Stimulated activated CD4-positive, alpha-beta T cell treated with anti-CD3 and anti-CD28 coated beads, Interleukin-1b, Interleukin-23, amount 100 ng/mL, for 48 hours (primary cell): ENCODE measurements around the gene TMEM218.
"Not testable (repeated sequence)": the region's sequence is repeated elsewhere in the genome, so short reads cannot be mapped to it uniquely, and the experiment has no call there.

Source experiments
- DNase-seq: peaks from one replicate; pipeline ENCODE4 v3.0.0-alpha.2; 2020

TMEM218 gene

DNA sequence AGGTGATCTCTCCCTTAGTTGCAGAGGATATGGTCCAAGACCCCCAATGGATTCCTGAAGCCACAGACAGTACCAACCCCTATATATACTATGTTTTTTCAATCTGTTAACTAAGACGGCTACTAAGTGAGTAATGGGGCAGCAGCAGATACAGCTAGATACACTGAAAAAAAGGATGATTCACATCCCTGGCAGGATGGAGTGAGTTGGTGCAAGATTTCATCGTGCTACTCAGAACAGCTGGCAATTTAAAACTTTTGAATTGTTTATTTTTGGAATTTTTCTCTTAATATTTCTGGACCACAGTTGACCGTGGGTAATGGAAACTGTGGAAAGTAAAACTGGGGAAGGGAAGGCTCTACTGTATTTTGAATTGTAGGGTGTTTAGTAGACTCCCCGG, 17.0 kb upstream of the TMEM218 start:
- DNase-seq: no peak

DNA sequence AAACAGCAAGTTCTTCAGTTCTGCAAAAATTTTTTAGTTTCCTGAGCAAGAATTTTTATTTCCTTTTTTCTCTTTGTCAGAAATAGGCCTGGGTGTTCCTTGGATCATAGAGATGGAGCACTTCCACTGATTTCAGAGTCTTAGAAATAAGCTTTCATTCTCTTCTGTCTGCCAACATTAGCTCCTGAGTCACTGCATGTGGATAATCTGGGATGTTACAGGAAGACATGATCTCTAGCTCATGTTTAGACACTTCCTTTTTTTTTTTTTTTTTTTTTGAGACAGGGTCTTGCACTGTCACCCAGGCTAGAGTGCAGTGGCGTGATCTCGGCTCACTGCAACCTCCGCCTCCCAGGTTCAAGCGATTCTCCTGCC, 13.2 kb upstream of the TMEM218 start:
- DNase-seq: no peak

DNA sequence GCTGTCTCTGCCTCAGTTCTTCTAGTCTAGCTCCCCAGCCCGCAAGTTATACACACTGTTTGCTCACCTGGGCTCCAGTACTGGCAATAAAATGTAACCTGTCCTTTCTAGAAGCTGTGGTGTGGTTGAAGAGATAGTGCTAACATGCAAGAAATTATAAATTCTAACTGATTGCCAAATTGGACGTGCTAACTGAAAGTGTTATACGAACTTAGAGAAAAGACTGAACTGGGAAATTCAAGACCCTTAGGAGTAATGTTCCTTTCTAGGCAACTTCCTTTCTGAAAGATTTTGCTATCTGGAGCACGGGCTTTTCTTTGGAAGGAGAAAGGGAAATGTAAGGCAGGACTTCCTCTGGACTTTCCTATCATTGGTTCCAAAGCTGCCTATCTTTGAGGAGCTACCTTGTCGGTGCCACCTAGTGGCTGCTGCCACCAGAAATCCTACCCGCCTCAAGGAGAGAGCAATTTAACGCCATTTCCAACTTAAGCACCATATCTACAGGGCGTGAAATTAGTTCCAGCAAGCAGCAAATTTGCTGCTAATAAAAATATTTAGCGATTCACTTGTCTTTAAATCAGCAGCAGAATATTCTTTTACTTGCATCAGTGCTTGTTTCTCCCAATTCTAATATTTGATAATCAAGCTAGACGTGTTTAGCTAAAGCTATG, 12.7 kb upstream of the TMEM218 start:
- peak; percentile 37 for DNase-seq

DNA sequence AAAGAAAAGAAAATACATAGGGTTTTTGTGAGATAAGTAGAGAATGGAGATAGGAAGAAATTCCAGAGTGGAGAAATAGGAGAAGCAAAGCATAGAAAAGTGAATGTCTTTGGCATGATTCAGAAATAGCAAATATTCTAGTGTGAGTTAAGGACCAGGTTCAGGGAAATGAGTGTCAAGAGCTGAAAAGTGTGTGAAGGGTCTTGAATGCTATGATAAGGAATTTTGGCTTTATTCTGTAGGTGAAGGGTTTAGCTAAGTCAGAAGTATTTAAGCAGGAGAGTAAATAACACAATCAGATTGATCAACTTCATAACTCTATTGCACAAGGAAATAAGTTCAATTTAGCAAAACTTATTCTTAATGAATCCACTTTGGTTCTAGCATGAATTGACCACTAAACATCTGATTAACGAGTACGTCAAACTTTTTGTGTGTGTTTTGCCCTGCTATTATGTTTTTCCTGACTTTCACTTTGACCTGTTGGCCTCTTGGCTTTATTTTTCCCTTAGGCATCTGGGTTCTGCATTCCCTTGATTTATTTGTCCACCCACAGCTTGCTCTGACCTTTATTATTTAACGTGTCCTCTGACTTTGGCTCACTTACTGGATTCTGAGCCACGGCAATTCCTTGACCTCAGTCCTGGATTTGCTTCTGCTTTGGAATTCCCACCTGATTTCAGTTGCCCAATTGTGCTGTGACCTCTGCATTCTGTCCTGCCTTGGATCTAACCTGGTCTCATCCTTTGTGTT, 11.9 kb upstream of the TMEM218 start:
- no peak for DNase-seq

DNA sequence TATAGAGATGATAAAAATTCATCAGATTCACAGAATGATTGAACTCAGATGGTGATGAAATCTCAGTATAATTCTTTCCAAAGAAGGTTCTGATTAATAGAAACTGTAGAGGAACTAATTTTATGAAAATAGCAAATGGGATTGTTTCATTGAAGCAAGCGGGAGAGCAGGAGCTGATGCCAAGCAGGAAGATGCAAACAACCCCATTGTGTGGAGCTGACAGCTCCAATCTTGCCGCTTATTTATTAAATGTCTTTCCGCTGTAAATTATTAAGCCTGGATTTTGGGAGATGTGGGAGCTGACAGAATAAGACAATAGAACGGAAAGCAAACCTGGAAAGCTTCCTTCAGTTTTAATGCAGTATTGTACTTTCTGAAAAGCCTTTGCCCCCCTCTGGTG, 6.0 kb upstream of the TMEM218 start:
- no peak for DNase-seq

DNA sequence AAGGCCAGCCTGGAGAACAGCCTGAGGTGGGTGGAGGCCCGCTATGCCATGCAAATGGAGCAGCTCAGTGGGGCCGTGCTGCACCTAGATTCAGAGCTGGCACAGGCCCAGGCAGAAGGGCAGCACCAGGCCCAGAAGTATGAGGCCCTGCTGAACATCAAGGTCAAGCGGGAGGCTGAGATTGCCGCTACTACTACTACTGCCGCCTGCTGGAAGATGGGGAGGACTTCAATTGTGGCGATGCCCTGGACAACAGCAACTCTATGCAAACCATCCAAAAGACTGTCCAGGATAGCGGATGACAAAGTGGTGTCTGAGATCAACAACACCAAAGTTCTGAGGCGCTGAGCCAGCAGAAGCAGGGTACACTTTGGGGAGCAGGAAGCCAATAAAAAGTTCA, 3.1 kb upstream of the TMEM218 start:
- no peak for DNase-seq

DNA sequence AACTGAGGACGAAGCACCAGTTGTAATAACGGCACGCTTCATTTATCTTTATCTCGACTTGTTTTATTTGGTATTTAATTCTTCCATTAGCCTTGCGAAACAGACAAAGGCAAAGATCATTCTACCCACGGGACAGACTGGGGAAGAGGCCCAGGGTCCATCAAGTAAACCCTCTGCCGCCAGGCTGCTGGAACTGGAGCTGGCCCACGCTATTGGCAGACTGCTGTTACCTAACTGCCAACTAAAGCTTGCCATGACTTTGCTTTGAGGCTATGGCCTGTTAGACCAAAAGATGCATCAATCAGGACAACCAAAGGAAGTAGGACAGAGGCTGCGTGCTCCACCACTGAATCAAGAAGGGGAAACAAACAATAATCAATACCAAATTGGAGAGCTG, 780 bp upstream of the TMEM218 start:
- no peak for DNase-seq

DNA sequence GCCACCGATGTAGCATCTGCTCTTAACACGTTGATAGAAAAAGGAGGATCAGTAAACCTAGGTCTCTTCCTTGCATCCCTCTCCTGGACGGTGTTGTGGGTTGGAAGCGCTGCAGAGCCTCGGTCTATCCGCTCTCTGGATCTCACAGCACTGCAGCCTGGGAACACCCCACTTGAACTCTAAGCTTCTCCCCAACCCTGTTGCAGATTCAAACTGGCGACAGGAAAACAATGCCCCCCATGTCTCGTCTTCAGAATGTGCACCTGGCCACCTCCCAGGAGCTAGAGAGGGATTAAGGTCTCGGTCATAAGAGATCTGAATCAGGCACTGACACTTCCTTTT, 454 bp downstream of the TMEM218 start:
- DNase-seq: no peak

DNA sequence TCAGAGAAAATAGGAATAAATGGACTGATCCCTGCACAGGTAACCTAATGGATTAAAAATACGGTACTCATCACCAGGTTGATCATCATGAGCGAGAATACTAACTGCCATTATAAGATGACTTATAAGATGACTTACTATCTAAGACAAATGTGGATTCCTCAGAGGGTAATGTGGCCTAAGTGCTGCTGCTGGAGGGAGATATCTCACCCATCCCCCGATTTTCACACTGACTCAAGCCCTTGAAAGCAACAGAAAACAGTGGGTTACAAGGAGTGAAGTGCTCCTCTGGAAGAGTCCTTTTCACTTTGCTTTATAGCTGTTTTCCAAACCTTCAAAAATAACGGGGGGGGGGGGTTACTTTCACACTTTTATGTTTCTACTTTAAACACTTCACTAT, 920 bp downstream of the TMEM218 start:
- peak; percentile 16 for DNase-seq

DNA sequence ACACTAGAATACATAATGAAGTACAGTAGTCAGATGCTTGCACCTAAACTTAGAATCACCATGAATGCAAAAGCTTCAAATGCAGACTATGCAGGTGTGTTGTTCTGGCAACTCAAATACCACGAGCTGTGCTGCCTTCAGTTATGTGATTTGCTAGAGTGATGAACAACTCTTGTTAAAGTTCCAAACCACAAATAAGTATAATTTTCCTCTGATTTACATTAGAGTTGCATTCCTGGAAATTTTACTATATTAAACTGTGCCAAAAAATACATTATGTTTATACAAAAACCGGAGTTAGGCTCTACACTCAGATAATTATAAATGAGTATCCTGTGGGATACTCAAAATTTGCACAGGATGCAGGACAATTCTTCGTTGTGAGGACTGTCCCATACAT, 3.0 kb downstream of the TMEM218 start:
- no peak for DNase-seq

DNA sequence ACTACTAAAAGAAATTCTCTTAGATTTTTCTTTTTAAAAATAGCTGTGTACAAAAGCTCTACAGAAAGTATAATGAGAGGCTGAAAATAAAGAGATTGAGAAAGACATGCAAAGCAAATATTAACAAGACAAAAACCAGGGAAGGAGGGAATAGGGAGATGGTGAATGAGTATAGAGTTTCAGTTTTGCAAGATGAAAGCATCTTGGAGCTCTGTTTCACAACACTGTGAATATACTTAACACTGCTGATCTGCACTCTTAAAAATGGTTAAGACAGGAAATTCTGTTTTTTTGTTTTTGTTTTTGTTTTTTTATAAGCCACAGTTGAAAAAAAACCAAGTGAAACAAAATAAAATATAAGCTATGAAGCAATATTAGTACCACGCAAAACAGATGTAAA, 5.5 kb downstream of the TMEM218 start:
- no peak for DNase-seq

DNA sequence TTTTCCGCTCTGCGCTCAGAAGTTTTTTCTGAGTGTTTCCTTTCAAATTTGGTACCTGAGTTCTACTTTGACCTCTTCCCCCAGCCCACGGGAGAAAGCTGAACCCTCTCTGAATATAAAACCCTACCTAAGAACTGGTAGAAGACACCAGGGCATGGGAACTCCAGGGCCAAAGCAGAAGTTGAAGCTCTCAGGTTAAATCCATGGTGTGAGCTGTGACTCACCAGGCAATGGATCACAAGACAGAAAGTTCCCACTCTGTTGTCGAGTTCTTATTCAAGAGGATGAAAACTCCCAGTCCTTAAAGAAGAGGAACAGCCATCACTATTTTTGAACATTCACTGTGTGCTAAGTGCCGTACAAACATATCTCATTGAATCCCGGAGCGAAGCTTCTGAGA, 8.9 kb downstream of the TMEM218 start:
- no peak for DNase-seq

DNA sequence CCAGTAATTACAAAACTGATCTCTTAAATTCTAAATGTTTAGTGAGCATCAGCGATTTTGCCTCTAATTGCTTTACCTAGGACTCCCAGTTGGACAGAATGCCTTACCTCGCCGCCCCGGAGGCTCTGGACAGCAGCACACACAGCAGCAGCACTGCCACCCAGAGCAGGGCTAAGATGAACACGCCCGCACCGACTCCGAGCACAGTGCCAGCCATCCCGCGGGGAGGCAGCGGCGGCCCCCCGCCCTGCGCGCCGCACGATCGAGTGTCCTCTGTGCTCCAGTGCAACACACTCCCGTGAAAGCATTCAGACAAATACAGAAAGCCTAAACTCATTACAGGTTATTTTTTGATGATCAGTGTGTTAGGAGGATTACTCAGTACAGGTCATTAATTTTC, 9.4 kb downstream of the TMEM218 start:
- DNase-seq: no peak

DNA sequence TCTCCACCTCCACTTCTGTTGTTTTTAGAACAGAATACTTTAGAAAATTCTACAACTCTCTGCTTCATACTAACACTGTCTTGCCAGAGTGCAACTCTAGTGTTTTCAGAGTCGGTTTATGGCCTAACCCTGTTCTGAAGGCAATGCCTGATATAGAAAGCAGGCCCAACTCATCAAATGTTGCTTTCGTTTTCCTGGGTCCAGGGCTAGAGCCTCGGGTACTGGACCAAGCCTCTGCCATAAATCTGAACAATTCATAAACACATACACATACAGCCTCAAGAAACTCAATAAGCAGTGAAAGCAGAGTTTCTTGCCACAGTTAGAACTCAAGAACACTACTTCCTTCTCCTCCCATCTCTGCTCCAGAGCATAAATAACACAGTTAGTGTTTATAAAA, 9.8 kb downstream of the TMEM218 start:
- DNase-seq: no peak

DNA sequence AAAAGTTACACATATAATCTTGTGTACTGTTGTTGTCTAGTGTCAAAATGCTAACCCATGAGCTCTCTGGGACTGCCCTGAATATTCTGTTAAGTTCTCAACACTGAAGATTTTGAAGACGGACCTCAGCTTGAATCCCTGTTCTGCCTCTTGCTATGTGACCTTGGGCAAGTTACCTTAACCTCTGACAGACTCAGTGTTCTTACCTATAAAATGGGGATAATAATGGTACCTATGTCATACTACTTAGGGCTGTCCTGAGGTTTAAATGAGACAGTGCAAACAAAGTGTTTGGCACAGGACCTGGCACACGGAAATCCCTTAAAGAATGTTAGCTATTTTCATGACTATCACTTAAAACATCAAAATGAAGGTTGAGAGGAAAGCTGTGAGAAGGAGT, 11.3 kb downstream of the TMEM218 start:
- DNase-seq: no peak

DNA sequence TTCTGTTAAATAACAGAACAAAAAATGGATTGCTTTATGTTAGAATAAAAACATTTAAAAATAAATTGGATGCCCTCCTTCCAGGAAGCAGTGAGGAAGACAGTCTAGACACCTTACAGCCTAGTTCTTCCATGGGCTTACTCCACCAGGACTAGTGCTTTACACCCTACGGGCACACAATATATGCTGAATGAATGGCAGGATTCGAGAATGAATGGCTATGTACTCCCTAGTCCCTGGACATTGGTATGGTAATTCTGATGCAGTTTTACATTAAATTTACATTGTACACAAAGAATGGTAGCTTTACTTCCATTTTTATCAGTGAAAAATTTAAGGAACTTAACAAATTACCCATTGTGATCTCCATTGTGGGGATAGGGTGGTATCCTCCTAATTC, 16.7 kb downstream of the TMEM218 start:
- no peak for DNase-seq

DNA sequence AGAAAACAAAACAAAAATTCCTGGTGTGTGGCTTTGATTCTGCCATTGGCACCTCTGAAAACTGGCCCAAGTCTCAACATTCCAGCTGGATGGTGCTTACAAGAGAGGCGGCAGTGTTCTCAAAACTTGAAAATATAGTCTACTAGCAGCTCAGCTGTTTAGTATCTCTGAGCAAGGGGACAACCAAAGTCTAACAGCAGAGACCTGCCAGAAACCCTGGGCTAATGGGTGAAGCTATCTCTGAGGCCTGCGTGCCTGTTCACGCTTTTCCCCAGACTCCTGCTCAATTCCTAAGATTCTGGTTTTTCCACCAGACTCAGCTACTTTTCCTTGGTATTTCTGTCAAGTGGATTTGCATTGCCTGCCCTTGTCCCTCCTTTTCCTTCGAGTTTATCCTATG, 17.9 kb downstream of the TMEM218 start:
- DNase-seq: no peak

DNA sequence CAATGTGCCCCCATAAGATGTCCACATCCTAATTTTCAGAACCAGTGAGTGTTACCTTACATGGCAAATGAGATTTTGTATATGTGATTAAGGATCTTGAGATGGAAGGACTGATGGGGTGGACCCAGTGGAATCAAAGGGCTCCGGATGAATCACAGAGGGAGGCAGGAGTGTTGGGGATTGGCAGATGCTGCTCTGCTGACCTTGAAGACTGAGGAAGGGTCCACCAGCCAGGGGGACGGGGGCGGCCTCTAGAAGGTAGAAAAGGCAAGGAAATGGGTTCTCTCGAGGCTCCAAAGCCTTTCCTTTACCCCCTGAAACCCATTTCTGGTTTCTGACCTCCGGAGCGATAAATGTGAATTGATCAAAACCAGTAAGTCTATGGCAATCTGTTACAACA, 18.8 kb downstream of the TMEM218 start:
- DNase-seq: no peak

DNA sequence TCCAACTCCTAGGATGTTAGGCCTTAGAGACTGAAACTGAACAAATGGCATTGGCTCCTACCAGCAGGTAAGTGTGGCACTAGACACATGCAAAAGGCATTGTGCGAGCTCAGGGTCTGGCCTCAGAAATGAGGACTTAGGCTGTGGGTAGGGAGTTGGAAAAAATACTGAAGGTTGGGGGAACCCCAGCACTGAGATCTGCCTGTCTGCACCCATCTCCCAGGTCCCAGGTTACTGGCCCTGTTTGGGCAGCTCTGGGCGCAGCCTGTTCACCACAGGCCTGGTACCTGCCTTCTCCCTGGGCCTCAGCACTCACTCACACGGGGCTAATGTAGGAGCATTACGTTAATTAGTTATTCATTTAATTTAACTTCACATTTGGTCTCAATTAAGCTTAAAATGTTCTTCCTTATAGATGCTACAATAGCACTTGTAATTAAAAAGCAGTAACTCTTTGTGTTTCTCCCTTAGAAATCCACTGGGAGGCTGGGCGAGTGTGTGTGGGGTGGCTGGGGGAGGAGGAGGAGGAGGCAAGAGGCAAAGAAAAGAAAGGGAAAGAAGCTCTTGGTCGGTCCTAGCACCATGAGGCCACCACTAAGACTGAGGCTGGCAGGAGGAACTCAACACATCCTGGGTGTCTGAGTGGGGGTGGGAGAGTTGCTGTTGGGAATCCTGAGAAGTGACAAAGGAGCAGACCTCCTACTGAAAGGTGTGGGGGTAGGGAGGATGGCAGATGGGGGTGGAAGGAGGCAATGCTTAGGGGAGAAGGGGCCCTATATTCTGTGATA, 19.4 kb downstream of the TMEM218 start:
- DNase-seq: no peak

DNA sequence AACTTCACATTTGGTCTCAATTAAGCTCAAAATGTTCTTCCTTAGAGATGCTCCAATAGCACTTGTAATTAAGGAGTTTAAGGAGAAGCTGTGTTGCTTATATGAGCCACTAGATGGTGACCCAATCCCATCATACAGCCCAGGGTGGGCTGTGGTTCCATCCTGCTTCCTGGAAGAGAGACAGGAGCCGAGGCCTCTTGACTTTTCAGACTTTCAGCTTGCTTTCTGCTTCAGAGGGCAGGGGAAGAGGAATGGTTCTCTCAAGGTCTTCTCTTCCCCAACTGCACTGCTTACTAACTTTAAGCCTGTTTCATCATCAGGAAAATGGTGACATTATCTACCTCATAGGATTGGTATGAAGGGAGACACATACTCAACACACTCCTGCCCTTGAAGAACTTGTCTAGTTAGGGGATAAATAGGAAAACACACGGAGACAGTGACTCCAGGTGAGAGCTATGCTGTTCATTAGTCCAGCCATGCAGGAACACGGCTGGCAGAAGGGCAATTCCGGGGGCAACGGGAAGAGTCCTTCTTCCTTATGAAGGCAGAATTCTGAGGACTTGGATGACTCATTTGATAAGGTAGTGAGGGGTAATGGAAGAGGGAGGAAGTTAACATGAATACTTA, 20.1 kb downstream of the TMEM218 start:
- DNase-seq: no peak

DNA sequence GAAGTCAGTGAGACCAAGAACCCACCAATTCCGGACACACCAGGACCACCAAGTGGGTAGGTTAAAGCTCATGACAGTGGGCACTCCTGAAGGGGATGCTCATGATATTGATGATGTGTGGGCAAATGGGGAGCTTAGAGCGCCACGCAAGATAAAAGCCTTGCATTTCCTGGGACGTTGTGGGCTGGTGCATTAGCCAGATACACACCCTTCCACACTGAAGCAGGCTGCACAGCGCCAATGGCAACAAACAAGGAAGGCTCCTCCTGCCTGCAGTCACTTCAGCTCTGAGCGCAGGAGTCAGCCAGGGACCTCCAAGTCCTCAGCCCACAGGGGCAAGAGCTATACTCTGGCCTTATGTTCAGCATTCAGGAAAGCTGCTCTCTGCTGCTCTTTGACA, 20.6 kb downstream of the TMEM218 start:
- no peak for DNase-seq

DNA sequence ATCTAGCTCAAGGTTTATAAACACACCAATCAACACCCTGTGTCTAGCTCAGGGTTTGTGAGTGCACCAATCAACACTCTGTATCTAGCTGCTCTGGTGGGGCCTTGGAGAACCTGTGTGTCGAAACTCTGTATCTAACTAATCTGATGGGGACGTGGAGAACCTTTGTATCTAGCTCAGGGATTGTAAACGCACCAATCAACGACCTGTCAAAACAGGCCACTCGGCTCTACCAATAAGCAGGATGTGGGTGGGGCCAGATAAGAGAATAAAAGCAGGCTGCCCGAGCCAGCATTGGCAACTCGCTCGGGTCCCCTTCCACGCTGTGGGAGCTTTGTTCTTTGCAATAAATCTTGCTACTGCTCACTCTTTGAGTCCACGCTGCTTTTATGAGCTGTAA, 21.3 kb downstream of the TMEM218 start:
- DNase-seq: not testable (repeated sequence)

DNA sequence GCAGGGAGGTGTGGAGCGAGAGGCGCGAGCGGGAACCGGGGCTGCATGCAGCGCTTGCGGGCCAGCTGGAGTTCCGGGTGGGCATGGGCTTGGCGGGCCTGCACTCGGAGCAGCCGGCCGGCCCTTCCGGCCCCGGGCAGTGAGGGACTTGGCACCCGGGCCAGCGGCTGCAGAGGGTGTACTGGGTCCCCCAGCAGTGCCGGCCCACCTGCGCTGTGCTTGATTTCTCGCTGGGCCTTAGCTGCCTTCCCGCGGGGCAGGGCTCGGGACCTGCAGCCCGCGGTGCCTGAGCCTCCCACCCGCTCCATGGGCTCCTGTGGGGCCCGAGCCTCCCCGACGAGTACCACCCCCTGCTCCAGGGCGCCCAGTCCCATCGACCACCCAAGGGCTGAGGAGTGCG, 21.9 kb downstream of the TMEM218 start:
- DNase-seq: not testable (repeated sequence)
